HG02938 (cell line): ENCODE data around the gene FEM1B.

Experiments used
- ATAC-seq: cut with Tn5 transposase; IDR thresholded peaks from one replicate; pipeline ENCODE4 v1.9.1; 2021; ENCODE audit warnings: mild to moderate bottlenecking, moderate library complexity; ENCODE audit not compliant: unreplicated experiment

Gene FEM1B

DNA sequence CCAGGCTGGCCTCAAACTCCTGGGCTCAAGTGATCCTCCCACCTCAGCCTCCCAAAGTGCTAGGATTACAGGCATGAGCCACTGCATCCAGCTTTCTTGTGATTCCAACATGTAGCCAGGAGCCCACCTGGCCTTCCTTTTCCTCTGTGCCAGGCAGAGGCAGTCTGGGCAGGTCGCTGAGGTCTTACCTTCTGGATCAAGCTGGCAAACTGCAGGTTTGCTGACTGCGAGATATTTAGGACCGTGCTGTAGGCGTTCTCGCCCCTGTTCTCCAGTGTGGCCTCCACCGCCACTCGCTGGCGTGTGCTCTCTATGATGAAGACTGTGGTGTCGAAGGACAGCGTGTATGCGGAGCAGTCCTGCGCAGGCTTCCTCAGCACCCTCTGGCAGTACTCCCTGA is 42.5 kb downstream of the FEM1B start:
- no peak for ATAC-seq

DNA sequence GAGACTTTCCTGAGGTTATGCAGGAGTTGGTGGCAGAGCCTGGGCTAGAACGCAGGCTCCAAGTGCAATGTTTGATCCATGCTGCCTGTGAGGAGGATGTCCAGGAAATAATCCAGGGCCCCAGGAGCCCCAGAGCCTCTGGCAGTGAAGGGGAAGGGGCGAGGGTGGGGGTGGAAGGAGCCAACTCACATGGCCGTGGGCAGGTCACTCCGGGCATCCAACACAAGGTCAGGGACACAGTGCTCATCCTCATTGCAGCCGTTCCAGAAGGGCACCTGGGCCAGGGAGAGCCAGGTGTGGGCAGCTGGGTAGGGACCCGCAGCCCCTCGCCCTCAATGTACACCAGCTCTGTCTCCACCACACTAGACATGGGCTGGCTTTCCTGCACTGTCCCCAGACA is 43.7 kb downstream of the FEM1B start:
- ATAC-seq: no peak

DNA sequence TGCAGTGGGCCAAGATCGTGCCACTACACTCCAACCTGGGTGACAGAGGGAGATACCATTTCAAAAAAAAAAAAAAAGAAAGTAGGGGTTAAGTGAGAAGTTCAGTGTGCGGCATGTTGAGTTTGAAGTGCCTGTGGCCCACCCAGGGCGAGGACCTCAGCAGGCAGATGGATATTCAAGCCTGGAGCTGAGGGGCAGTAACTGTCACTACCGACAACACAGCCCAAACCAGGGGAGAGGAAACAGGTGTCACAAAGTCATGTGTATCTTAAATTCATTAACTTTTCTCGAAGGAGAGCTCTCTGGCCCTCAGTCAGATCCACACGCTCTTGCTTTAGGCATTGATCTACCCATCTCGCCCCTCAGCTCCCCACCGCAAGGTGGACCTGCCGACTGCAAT is 45.3 kb downstream of the FEM1B start:
- no peak for ATAC-seq

GRCh38 chr15:68325726-68326125 is 48.2 kb downstream of the FEM1B start:
- ATAC-seq: no peak

- no peak for ATAC-seq
Measured at GRCh38 chr15:68326711-68327354, 49.3 kb downstream of the FEM1B start.

DNA sequence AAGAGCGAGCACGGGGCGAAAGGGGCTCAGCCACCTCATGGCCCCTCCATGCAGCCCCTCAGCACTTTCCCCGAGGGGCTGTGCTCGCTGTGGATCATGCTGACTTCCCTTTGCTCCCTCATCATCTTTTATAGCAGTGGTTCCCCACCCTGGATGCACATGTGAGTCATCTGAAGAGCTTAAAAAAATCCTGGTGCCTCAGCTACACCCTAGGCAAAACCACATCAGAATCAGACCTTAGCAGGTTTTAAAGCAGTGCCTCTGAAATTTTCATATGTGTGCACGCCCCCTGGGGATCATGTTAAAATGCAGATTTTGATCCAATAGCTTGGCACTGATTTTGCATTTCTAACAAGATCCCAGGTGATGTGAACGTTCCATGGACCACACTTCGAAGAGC is 50.9 kb downstream of the FEM1B start:
- ATAC-seq: no peak

DNA sequence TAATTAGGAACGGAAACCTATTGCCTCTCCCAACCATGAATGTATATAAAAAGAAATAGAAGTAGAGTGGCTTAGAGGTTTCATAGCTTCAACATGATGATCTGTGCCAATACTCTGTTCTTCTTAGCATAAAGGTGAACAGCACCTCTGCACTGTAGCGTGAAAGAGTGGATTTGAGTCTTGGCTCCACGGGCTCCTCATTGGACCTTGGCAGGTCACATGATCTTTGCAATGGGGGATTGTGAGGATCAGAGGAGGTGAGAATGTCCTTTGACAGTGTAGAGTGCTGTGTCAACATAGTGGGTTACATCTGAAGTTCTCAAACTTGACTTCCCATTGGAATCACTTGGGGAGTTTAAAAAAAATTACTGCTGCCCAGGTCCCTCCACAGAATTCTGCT is 51.4 kb downstream of the FEM1B start:
- ATAC-seq: no peak

GRCh38 chr15:68330416-68330815 is 52.9 kb downstream of the FEM1B start:
- ATAC-seq: no peak

- no peak for ATAC-seq
Measured at GRCh38 chr15:68330901-68331300, 53.4 kb downstream of the FEM1B start.

- ATAC-seq: no peak
Measured at GRCh38 chr15:68332266-68332665, 54.7 kb downstream of the FEM1B start.

DNA sequence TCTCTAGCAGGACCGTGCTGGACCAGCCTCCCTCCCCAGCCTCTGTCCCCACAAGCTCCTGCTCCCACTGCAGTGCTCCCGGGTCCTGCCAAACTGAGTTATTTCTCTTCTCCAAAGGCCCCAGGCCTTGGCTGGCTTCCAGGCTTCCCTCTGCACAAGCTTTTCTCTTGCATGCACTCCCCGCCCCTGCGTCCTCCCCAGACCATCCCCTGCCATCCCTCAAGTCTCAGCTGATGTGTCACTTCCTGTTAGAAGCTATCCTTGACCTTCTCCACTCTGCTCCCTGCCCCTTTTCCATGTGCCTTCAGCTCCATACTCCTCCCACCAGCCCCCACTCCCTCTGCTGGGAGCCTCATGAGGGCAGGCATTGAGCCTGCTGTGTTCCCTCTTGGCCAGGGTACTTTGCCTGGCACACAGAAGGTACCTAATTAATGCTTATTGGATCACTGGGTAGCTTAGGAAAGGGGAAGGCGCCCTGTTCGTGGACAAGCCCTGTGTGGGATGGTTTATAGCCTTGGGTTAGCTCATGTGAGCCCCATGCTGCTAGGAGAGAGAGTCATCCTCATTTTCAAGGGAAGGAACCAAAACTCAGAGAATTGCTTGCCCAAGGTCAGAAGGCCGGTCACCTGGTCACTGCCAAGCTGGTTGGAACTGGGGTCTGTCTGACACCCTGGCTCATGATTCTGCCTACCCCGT is 56.4 kb downstream of the FEM1B start:
- no peak for ATAC-seq

DNA sequence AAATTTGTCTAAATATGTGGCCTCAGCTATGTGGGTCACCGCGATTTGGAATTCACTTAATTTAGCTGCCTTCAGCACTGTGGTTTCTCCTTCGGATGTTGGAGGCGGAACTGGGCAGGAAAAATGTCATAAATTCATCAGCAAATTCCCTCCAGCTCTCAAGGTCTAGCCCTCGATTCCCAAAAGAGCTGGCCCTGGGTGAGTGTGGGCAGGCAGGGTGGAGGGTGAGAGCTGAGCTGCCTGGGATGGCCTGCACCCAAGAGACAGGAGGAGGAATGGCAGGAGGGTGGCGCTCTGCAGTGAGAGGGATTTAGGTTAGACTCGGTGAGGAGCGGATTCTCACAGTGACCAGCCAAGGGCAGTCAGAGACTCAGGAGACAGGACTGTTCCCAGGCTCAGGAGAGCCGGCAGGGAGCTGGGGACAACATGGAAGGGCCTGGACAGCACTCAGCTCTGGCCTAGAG is 57.1 kb downstream of the FEM1B start:
- no peak for ATAC-seq

DNA sequence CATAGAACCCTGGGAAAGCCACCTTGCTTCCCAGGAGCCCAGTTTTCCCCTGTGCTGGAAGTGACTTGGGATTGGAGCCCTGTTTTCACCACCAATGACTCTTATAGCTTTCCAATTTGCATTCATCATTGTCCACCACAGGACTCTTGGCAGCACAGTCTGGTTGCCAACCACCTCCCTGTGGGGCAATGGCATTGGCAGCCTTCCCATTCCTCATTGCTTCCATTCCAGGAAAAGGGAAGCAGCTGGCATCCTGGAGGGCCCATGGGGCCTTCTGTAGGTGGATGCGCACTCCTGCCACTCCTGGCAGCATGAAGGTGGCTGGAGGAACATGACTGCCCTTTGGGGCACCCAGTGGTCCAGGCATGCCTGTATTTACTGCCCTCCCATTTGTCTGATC is 57.7 kb downstream of the FEM1B start:
- no peak for ATAC-seq

GRCh38 chr15:68335655-68336054 is 58.1 kb downstream of the FEM1B start:
- no peak for ATAC-seq

DNA sequence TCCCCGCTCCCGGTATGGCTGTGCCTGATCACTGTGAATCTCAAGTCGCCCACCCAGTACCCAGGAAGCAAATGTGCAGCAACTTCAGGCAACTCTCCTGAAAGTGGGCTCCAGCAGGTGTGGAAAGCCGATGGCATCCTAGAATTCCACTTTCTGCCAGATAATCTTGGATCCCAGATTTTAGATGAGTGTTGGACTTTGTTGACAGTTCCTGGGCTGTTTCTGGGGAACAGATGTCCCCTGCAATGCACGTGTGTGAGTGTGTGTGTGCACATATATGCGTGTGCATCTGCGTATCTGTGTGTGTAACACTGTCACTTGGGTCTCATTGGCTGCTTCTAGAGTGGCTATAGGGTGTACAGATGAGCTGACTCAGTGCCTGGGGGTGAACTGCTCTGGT is 59.0 kb downstream of the FEM1B start:
- no peak for ATAC-seq

DNA sequence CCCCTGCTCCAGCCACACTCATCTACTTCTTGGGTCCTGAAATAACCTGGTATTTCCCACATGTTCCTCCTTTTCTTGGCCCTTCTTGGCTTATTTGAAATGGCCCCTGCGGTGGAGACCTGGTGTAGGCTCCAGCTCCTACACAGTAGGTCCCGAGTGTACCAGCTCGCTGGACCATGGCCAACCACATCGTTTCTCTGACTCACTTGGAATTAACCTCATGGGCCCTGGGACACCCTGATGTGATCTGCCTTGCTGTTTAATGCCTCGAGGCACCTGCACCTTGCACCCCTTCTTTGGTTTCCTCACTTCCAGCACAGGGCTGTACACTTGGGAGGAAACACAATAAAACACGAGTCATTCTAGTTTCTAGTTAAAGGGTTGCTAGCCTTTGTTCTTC is 60.3 kb downstream of the FEM1B start:
- ATAC-seq: no peak

DNA sequence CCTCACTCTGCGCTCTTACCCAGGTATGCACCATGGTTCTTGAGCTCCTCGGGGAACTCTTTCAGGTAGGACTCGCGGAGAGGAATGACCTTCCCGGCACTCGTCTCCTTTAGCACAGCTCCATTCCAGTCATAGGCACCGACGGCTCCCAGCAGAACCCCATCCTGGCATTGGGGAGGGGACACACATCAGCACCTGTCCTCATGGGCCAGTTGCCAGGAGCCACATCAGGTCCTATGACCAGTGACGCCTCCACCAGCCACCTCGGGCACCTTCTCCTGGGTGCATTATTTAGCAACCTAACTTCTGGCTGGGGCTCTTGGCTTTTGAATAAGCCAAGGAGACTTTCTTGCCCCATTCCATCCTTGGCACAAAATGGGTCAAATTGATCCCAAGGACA is 61.9 kb downstream of the FEM1B start:
- ATAC-seq: no peak

DNA sequence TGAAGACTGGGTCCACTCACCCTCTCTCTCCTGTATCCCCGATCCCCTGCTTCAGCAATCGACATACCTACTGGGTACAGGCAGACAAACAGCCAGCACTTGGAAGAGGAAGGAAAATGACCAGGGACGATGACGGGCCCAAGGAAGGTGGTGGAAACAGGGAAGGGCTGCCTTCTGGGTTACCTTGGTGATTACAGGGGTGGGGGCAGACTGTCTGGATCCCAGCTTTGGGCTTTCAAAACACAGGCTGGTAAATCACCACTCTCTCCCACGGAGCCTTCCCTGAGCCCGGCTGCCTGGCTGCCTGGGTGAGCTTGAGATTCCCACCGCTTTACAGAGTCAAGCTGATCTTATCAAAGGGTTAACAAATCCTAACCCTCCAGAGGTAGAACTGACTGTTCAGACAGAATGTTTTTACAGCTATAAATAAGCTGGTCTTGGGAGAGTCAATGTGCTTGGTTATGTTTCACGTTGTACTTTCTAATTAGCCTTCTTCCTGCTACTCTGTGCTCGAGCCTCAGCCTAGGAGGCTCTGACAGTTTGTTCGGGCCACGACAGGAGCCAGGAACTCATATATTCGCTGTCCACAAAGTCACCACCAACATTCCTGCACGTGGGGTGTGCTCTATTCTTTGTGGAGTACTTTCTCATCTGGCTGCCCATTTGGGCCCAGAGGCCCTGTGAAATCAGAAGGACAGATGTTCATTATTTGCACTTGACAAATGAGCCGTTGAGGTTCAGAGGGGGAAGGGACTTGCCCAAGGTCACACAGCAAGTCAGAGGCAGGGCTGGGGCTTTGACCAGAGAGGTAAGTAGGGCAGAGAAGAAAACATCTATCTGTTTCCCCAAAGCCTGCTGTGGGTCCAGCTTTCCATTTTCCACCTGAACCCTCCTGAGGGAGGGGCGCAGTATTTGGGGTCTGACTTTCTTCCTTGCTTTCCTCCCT is 63.5 kb downstream of the FEM1B start:
- no peak for ATAC-seq

DNA sequence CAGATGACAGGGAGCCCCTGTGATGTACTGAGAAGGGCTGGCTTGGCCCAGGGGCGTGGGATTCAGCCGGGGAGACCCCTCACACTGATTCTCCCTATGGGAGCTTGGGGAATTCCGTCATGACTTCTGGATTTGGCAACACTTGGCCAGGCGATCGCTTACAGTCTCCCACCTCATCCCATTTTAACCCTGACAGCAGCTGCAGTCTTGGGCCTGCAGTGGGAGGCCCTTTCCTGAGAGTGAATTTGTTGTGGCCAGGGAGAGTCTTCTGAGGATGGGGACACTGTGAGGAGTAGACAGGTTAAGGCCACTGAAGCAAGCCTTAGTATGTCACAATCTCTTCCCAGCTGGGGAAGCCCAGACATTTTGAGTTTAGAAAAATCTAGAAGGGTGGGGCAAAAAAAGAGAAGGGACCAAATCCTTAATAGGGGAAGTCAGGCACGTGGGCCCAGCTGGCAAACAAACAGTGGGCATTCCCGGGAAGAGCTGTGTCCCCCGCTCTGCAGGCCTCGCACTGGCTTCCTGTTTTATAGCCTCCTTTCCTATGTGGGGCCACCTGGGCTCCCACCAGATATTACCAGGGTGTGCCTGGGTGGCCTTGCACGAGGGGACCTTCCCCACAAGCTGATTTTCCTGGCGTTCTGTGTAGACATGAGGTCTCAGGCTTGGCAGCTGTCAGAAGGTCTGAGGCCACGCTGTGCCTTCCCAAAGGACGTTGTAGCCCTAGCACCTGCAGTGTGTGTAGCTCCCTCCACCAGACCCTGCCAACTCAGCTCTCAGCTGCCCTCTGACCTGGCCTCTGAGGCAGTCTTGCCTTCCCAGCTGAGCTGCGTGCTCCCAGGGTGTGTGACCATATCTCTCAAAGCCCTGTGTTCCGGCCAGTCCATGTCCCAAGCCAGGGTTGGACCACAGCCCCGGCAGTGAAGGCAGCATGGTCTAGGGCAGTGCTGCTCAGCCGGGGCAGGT is 64.5 kb downstream of the FEM1B start:
- ATAC-seq: no peak

DNA sequence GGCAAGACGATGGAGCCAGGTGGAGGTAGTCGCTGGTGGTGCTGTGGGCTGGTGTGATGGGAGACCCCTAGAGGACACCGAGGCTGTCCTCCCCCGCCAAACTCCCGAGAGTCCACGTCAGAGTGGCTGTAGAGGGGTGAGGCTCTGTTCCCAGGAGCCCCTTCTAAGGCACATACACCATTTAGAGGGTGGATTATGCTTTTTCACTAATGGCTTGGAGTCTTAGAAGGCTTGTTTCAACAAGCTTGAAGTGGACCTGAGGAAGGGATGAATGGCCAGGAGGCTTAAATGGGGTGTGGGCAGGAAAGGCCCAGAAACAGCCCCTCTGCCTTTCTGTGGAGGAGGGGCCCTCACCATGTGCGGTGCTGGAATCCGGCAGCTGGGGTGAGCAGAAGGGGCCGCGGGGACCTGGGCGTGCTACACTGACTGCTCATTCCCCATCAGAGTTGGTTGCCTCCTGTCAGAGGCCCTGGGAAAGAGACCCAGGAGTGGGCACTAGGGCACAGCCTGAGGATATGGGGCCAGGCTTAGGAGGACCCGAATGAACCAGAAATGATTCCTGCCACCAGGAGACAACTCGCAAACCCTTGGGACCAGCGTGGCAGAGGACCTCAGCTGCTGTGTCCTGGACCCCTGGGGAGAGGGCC is 66.2 kb downstream of the FEM1B start:
- ATAC-seq: no peak
